ENCODE data around the gene PARD3.

PARD3 gene

DNA sequence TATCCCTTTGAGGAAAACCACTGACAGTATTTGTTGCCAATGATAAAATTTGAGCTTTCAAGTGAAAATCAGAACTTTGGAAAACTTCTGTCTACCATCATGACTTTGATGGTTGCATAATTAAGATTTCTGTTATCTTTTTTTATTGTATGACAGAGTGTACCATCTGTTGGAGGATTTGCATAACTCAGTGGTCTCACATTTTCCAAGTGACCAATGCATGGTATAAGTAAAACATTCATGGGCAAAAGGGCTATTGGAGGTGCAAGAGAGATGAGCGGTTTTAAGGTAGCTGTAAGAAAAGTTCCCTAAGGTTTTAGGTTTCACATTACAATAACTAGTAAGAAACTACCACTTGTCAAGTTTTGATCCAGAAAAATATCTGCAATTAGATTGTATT lies 625.3 kb downstream of the PARD3 start:
- no peak for DNase-seq (ENCODE audit: low read depth, low spot score)

DNA sequence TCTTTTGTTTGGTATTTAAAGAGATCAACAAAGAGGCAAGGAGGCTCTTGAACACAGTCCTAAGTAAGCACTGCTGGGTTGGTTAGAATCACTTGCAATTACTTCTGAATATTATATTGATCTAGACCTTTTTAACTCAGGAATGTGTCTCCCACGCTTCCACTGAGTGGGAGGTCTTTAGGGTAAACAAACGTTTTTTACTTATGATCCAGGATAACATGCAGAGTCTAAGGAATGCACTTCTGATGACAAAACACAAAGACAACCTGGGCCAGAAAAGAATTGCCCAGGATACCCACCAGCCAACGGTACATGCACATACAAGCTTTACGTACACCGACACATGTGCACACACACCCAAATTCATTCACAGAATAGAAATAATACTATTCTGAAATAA lies 626.9 kb downstream of the PARD3 start:
- no peak for DNase-seq (ENCODE audit: low read depth, low spot score)

DNA sequence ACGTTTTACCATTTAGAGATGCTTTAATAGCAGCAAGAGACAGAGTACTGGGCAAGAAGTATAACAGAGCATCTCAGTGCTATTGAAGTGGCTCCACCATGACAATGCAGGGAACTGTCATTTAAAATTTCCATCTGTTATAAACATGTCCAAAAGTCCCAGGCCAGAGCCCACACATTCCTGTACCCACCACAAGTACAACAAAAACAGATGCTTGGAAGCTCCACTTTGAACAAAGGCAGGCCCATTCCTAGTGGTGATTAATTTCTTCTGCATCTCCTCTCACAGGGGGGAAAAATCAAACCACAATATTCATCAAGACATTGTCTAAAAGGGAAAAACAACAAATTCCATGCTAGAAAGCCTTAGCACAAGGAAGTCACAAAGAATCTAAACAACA lies 627.9 kb downstream of the PARD3 start:
- DNase-seq (ENCODE audit: low read depth, low spot score), result no peak

DNA sequence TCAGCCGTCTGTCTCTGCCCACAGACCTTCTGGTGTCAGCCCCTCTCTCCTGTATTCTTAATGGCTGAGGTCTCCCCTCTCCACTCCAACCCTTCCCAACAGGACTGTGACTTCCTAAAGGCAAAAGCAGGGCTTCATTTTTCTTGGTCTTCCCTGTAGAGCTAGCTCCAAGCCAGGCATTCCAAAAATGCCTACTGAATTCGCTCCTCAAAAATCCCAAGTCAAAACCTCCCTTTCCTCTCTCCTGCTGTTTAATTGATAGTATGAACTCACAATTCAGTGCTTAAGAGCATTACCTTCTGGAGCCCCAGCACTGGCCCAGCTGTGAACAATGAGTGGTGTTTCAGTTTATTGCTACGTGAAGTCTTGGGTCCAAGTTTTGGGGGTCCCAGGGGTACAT lies 628.4 kb downstream of the PARD3 start:
- no peak for DNase-seq (ENCODE audit: low read depth, low spot score)

DNA sequence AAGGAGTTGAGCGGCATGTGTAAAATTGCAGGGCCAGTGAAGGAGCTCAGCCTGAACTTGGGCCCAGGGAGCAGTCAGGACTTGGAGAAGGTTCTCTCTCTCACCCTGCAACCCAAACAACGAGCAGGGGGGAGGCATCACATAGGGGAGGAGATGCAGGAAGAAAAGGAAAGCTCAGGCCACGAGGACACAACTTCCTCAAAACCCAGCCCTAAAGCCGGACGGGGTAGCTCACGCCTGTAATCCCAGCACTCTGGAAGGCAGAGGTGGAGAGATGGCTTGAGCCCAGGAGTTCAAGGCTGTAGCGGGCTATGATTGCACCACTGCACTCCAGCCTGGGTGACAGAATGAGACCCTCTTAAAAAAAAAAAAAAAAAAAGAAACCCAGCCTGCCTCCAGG lies 629.1 kb downstream of the PARD3 start:
- DNase-seq (ENCODE audit: low read depth, low spot score), result no peak

DNA sequence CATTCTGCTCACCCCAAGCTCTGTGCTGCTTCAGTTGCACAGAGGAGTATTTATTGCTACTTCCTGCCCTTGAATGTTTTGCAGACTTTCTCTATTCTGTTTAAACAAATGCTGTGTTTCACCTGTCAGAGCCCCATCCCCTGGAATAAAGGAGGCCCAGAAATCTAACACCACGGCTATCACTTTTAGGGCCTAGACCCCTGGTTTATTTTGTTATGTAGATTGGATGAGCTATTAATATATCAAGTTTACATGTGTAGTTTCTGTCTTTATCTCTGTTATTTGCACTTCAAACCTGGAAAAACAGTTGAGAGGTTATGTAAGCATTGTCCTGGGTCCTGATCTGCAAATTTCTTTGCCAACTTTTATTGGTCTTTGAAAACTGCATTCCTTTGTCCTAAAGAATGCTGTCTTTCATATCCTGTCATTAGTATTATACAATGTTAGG lies 630.1 kb downstream of the PARD3 start:
- no peak for DNase-seq (ENCODE audit: low read depth, low spot score)

DNA sequence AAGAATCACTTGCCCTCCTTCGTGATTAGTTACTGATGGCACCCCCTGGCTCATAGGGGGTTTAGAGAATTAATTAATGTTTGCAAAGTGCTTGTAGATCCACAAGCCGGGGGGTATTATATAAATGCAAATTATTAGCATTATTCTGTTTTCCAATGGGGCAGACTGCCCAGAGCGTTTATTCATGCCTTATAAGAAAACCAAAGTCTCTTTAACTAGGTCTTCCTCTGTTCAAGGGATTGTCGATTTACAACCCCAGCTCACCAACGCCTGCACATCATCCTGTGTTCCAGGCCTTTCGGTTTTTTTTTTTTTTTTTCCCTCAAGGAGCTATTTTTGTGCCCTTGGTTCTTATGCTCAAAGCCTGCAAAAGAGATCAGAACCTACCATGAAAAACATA lies 630.7 kb downstream of the PARD3 start:
- DNase-seq (ENCODE audit: low read depth, low spot score), result no peak

DNA sequence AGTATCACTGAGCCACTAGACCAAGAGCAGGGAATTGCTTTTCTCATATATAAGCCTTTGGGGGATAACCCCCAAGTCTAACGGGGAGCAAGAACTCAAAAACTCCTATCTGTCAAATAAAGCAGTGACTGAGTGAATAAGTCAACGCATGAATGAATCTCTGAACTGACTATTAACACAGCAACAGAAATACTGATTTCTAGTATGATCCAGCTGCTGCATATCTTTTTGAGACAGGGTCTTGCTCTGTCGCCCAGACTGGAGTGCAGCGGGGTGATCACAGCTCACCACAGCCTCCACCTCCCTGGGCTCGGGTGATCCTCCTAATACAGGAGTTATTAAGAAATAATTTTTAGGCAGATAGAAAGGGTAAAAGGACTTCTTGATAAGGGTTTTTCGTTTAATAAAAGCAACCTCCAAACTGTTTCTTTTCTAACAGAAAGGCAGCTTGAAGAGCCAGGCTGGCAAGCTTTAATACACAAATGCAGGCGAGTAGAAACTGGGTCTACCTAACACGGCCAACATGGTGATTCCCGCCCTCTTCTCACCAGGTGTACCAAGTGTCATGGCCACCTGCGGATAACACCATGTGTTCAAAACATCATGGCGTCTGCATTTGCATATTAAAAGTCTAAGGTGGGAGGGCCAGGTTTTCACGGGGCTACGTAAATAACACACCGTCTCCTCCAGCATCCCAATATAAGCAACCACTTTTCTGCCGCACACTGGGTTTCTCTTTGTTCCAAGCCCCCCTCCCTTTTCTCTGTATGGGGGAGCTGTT lies 631.9 kb downstream of the PARD3 start:
- no peak for DNase-seq (ENCODE audit: low read depth, low spot score)

DNA sequence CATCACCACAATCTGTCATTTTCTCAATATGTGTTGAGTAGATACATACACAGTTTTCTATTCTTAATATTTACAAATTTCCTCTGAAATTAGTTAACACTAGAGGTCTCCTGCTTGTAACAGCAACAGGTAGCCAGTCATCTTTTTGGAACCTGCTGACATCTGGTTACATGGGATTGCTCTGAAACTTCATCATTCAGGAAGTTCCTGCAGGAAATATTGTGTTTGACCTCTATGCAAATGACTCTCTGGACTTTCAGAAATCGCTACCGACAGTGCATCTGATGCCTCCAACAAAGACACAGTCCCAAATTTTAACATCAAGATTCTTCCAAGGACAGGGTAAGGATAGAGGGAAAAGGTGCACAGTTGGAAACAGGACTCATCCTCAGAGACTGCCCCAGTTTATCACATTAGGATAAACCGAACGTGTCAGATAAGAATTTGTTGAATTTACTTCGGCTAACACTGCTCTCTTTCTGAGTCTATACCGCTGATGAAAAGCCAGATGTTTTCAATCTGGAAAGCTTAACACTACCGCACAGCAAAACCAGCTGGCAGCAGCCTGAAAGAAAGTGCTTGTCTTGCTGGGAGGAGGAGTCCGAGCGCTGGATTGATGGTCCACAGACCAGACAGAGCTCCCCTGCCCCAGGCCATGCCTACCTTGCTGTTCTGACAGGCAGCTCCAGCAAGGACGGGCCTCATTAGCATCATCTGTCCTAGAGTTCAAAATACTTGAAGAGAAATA lies 633.4 kb downstream of the PARD3 start:
- no peak for DNase-seq (ENCODE audit: low read depth, low spot score)

DNA sequence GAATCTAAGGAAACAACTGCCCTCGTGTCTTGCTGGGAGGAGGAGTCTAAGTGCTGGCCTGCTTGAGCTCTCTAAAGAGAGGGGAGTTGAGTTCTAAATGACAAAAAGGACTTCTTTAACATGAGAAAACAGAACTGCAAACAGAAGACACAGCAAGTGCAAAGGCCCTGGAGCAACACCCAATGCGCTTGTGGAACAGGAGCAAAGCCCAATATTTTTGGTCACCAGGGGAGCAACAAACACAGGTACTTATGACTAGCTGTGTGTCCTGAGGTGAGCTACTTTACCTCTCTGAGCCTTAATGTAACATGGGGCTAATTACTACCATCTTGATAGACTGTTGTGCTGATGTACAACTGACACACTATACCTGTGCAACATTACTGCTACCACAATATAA lies 634.3 kb downstream of the PARD3 start:
- DNase-seq (ENCODE audit: low read depth, low spot score), result no peak

DNA sequence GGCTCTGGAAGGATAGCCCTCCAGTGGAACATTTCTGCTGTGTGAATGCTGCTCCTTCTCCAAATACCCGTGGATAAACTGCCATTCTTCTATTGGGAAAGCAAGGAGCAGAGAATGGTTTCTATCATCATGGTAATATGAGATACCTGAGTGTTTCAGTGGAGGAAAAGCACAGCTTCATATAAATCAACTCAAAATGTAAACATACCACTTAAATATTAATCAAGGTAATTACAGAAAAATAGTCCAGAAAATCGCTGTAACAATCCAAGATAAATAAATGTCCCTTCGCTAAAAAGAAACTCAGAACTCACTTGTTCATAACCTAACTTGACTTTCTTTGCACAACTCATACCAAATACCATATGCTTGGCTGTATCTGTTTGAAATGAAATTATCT lies 635.8 kb downstream of the PARD3 start:
- no peak for DNase-seq (ENCODE audit: low read depth, low spot score)

DNA sequence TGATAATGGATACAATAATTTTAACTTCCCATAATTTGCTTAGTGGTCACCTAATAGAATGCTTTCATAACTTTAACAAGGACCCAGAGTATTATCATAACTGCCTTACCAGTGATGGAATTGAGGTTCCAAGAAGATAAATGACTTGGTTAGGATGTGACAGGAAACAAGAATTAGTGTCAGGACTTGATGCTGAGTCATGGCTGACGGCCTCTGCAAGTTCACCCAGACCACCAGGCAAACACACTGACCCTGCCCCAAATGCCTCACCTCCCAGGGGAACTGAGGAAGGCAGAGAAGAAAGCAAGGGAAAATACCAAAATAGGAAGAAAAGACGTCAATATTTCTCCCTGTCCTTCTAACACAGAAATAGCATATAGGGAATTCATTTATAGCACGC lies 636.3 kb downstream of the PARD3 start:
- no peak for DNase-seq (ENCODE audit: low read depth, low spot score)

DNA sequence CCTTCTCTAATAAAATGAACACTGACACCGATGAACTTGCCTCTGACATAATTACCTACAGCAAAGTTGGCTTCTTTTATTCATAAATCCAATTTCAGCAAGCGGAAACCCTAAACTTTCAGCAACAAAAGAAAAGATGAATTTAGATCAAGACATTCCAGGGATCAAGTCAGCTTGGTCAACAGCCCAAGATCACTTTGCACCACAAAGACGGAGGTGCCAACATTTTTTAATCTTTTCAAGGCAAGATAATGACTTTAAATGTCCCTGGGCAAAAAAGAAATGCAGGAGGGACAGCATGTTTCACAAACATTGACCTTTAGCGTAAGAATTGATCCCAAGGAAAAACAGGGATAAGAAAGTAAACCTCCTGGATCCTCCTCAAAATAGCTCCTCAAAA lies 636.9 kb downstream of the PARD3 start:
- DNase-seq (ENCODE audit: low read depth, low spot score), result no peak

DNA sequence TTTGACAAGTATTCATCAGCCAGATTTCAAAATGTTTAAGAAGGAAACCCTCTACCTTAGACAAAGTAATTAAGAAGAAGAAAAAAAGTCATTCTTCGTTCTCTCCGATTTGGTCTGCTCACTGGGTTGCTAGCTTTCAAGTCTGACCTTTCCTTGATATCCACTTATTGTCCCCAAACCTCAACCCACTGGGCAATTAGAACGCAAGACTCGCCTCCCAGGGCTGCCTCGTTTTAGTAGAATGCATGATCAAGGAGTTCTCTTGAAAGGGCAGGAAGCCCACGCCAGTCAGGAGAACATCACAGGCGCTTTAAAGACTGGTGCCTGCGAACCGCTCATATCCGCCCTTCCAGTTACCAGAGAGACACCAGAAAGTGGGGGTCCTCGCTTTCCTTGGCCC lies 637.7 kb downstream of the PARD3 start:
- no peak for DNase-seq (ENCODE audit: low read depth, low spot score)

DNA sequence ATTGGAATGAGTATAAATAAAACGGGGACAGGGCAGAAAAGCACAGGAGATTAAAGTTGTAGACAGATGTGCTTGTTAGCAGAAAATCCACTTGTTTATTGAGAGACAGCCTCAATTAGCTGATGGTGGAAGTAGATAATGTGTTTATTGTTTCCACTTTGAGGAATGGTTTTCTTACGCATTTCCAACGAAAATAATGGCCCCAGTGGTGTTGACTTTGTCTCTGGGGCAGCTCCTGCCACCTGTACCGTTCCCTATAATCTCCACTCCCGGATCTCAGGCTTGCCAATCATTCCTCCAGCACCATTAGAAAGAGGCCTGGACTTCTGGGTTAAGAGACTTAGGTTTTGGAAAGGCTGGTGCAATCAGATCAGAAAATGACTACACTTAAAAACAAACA lies 638.7 kb downstream of the PARD3 start:
- DNase-seq (ENCODE audit: low read depth, low spot score), result no peak

DNA sequence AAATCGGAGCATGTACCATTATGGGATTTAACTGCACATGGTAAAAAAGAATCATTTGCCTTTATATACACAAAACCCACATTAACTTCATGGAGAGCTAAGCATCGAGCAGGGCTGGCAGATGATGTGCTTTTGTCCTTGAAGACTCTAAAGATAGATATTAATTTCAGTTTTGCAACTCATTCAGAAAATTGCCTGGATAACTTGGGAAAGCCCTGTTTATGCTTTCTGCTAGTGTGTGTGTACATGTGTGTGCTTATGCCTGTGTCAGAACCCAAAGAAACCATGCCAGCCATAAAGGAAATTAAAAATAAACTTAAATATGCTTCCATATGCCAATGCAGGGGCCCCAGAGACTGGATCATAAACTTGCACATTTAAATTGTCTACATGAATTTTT lies 640.0 kb downstream of the PARD3 start:
- DNase-seq (ENCODE audit: low read depth, low spot score), result no peak

DNA sequence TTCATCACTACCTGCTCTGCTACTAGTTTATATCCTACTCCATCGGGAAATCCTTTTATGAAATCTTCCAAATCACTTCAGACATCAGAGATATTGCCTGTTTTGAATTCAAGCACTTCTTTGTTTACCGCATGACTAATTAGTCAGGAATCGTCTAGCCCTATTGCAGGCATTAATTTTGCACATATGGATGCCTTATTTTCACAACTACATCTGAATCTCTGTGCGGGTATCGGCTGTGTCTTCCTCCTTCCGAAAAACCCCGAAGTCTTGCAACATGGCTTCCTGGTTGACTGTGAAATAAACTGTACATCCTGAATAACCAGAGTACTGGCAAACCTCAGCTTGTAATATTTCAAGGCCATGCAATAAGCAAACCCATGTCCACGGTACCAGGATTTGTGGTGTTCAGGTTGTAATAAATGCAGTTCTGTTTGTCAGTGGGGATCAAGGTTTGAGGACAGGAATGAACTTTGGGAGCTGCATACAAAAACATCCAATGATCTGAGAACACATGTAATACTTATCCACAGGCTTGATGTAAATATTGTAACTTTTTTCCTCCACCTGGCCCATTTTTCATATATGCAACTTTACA lies 642.1 kb downstream of the PARD3 start:
- DNase-seq (ENCODE audit: low read depth, low spot score), result no peak

DNA sequence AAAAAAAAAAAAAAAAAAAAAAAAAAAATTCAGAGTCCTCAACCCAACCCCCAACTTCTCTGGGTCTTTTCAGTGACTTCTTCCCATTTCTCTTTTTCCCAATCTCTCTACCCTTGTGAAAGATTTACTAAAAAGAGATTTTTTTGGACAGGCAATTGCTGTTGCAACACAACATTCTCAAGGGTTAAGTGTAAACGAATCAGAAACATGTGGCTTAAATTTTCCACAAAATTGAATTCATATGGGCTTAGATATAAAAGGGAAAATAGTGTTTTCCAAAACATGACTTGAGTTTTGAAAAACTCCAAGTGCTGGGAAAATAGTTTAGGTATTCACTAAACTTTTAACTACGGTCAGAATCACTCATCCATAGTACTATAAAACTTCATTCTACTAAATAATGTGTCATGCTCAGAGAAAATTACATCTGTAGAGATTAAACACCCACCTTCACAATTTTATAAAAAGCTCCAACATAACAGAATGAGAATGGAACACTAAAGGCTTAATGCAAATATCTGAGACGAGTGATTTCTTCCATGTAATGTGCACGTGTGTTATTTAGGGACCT lies 643.1 kb downstream of the PARD3 start:
- DNase-seq (ENCODE audit: low read depth, low spot score), result no peak

DNA sequence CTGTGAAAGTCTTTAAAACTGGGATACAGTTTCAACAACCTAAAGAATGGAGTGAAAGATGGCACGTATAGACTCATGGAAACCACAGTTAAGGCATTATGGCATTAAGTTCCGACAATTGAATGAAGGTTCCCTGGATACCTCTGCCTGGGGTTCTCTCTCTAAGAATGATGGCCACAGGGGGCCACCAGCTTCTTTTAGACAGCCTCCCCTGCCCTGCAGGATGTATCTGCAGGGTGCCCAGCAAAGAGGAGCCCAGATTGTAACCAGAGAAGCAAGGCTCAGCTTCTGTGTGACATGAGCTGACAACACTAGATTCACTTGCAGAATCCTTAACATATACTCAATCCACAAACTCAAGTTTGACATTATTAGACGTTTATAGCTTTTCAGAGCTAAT lies 645.4 kb downstream of the PARD3 start:
- no peak for DNase-seq (ENCODE audit: low read depth, low spot score)

DNA sequence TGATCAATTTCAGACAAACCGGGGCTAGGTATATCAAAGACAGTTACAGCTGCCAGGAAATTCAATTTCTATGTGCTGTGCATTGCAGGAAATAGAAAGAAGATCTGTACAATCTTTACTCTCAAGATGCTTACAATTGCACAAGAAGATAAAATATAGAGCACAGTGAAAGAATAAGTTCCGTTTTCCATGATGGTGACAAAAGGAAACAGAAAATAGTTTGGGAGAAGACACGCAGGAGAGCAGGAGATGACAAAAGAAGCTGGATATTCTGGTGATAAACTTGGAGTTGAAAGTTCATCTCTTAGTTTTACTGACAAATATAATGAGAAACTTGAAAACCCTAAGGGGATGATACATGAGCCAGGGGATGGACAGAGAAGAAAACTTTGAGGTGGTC lies 646.0 kb downstream of the PARD3 start:
- DNase-seq (ENCODE audit: low read depth, low spot score), result no peak

DNA sequence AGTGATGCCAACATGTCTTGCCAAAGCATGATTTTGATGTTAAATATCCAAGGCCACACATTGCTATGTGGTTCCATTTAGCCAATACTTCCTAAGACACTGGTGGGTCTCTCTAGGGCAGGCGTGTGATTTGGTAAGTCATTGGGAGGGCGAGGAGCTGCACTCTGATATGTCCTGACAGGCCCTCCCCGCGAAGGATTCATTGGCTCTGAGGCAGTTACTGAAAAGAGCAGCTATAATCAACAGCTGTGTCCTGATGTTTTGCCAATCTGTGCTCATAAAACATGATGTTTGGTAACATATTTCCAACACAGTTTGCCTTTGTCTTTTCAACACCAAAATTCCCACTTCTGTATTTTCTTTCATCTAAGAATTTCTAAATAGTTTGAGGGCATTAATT lies 646.7 kb downstream of the PARD3 start:
- no peak for DNase-seq (ENCODE audit: low read depth, low spot score)

DNA sequence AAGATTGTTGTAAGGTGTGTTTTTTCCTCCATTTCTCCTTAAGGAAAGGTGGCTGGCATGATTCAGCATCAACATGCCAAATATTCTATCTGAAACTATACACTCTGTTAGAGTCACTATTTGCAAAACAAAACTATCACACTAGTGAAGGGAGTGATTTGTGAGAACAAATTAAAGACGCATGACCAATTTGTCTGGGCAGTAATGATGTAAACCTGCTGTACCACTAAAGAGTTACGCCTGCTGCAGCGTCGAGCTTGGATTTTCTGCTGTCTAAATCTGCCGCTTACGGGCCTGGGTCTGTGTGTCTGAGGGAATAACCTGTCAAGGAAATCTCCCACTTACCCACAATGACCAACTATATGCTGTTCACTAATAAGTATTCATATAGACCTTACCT lies 648.3 kb downstream of the PARD3 start:
- no peak for DNase-seq (ENCODE audit: low read depth, low spot score)

DNA sequence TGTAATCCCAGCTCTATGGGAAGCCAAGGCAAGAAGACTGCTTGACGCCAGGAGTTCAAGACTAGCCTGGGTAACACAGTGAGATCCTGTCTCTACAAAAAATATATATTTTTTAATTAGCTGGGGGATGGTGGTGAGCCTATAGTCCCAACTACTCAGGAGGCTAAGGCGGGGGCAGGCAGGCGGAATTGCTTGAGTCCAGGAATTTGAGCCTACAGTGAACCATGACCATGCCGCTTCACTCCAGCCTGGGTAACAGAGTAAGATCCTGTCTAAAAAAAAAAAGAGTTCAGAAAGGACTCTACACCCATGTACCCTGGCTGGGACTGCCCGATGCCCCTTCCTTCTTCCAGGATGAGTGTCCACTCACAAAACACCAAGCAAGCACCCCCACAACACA lies 648.7 kb downstream of the PARD3 start:
- DNase-seq (ENCODE audit: low read depth, low spot score), result no peak

Data from smooth muscle cell of the brain vasculature (primary cell).